SK-MEL-5 (cell line): ENCODE results near the gene MLLT10. TPM values are rescaled to one million over a fixed set of nuclear protein-coding genes. Genes with fewer than 3 reads are reported as not detected.

Source experiments
- DNase-seq: peaks from one replicate; pipeline ENCODE4 v3.0.0-alpha.2; 2016; ENCODE audit warnings: low read depth, low spot score
- in situ Hi-C: cut with HindIII; loops from 2 replicates; pipeline ENCODE4 v1.10.0; 2016; ENCODE audit warnings: low sequenced_read_pairs, high pct_unique_total_duplicates, low pct_unique_long_range_greater_than_20kb
- total RNA-seq: library from RNA; depleted of rRNA; stranded (reverse); fragments of >200 nt; shearing (Covaris generic); gene quantifications from 2 replicates; pipeline ENCODE4 v1.2.3, GENCODE V29; 2014

Gene MLLT10
- total RNA-seq, 1 experiment from 2014 or later, result 24.8 TPM

DNA sequence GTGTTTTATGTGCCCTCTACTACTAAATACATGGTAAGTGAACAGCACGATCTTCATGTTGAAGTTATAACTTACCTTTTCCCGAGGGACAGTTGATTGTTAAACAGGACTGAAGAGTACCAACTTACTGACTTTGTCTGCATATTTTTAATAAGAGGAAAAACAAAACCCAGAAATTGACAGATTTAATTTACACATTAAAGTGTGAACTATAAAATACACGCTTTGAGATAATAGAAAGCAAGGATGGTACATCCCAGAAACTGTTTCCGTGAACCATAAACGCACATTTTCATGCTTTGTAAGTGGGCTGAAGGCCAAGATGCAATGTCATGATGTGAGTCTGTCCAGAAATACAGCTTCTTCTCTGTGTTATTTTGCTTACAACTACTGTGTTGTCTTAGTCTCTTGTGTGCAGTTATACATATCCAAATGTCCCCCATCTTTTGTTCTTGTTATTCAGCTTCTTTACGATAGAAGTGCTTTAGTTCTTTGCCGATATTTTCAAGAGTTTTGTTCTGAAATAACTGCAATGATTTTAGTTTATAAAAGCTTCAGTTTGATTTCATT, 190.1 kb downstream of the MLLT10 start:
- in situ Hi-C loops, result no loop called here
- DNase-seq, result peak; percentile 48

- peak; percentile 99 for DNase-seq
- in situ Hi-C loops, result no loop called here
Measured at GRCh38 chr10:21724687-21725367, 190.8 kb downstream of the MLLT10 start.

DNA sequence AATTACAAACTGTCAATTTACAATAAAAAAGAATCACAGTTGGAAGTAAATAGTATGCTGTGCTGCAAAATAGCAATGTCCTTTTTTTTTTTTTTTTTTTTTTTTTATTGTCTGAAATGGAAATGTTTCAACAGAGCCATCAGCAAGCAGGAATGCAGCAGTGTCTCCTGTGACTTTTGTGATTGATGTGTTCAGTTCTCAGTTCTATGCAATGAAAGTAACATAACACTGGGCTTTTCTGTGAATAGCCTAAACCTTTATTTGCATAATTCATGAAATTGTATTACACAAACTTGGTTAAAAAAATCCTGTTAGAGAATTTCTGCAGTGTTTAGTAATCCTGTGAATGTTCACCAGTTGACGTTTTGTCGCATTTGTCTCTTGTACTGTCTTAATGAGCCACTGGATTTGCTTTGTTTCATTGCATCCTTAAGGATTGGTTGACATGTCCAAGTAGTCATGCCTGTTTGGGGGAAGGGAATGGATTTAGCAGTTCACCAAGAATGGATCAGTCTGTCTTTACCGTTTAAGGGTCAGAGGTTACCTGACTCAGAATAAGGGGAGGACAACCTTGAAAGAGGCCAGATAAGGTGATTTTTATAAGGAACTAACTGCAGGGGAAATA, 192.7 kb downstream of the MLLT10 start:
- no peak for DNase-seq
- in situ Hi-C loops, result no loop called here

DNA sequence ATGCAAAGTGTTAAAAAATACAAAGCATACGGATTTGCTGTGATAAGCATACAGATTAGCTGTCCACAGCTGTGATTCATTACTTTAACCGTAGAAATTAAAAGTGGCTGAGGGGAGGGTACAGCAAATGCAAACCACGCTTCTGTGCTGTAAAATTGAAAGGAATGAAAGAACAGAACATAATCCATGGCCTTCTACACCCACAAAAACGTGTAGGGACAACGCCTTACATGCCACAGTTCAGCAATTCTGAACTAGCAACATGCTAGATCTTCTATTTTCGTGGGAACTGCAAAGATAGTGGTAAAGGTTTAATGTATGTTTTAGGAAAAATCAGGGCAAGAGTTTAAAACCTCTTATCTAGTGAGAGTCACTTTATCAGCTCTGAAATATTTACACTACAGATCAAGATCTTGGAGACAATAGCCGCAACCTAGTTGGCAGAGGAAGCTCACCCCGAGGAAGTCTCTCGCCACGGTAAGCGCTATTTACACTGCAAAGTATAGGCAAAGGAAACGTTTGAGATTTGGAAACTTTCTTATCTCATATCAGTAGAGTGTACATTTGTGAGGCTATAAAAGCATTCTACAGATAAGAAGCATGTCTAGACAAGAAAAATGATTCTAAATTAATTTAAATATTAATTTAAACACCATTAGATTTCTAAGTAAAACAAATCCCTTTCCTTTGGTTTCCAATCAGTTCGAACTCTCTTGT, 193.6 kb downstream of the MLLT10 start:
- in situ Hi-C loops, result no loop called here

DNA sequence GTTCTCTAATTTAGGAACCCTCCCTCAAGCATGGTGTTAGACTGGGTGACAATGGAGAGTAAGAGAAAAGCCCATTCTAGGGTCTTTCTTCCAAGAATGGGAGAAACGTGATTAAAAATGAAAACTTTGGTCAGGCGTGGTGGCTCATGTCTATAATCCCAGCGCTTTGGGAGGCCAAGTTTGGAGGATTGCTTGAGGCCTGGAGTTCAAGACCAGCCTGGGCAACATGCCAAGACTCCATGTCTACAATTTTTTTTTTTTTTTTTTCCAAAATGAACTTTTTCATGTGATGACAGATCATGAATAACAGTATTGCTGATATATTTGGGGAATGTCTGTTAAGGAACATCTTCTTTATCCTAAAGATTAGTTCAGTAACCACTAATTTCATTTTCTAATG, 194.6 kb downstream of the MLLT10 start:
- in situ Hi-C loops, result no loop called here
- no peak for DNase-seq

More for the DNA sequence above, 193.6 kb downstream of the MLLT10 start:
- no peak for DNase-seq

- DNase-seq, result peak; percentile 77
- in situ Hi-C loops, result no loop called here
Measured at GRCh38 chr10:21732067-21732772, 198.2 kb downstream of the MLLT10 start.

DNA sequence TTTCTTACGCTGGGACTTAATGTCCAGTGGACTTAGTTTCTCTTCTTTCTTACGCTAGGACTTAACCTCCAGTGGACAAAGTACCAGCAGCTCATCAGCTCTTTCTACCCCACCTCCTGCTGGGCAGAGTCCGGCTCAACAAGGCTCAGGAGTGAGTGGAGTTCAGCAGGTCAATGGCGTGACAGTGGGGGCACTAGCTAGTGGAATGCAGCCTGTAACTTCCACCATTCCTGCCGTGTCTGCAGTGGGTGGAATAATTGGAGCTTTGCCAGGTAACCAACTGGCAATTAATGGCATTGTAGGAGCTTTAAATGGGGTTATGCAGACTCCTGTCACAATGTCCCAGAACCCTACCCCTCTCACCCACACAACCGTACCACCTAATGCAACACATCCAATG, 199.7 kb downstream of the MLLT10 start:
- in situ Hi-C loops, result no loop called here
- no peak for DNase-seq

DNA sequence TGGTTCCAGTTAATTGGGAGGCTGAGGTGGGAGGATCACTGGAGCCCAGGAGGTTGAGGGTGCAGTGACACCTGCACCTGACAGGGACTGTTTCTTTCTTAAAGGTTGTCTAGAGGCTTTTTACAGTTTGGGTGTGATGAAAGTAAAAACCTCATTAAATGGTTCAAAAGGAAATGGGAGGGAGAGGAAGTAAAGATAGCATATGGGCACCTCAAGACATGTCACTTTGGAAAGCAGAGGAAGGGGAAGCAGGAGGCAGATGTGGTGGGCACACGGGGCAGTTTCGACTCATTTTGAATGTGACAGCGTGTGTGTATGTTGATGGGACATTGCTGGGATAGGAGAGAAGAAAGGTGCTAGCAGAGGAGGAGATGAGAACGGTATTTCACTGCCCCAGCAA, 203.1 kb downstream of the MLLT10 start:
- no peak for DNase-seq
- in situ Hi-C loops, result no loop called here

GRCh38 chr10:21740989-21741388, 207.0 kb downstream of the MLLT10 start:
- DNase-seq, result no peak
- in situ Hi-C loops, result no loop called here

DNA sequence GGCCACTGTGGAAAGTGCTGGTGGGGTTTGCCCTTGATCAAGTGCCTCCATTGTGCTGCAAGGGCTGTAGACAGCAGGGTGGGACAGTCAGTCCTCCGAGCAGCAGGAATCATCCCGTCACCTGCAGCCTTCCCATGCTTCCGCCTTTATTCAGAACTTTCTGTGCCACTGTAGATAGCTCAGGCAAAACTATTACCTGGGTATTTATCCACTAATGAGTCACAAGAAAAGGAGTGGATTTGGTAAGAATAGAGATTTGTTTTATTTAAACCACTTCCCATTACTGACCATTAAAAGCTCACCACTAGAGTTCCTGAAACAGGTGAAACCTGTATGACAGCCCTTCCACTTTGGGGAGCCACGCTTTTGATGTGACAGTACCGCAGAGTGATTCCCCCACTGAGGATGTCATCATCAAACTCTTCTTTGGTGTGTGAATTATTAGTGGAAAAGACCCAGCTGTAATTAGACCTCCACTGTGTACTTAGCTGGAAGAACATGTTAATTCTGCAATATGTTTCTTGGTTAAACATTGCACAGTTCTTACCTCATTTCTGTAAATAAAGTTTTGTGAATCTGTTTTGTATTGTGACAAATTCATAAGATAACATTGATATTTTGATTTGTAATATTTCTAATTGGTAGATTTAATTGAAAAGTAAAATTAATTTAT, 208.8 kb downstream of the MLLT10 start:
- in situ Hi-C loops, result no loop called here
- no peak for DNase-seq

- DNase-seq, result no peak
- in situ Hi-C loops, result no loop called here
Measured at GRCh38 chr10:21744223-21744622, 210.2 kb downstream of the MLLT10 start.

DNA sequence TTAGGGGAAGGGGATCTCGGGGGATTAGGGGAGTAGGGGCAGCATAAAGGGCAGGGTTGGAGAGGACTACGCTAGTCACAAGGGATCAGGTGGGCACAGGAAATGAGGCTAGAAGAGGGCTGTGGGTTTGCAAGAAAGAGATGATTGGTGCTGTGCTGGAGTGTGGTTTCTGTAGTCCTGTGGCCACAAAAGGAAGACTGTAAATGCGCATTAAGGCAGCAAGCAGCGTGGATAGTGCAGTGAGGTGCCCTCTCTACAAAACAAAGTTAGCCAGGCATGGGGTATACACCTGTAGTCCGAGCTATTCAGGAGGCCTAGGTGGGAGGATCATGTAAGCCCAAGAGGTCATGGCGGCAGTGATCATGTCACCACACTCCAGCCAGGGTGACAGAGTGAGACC, 212.1 kb downstream of the MLLT10 start:
- in situ Hi-C loops, result no loop called here
- DNase-seq, result no peak

- no peak for DNase-seq
- in situ Hi-C loops, result no loop called here
Measured at GRCh38 chr10:21747809-21748208, 213.8 kb downstream of the MLLT10 start.

- no peak for DNase-seq
- in situ Hi-C loops, result no loop called here
Measured at GRCh38 chr10:21749788-21750187, 215.8 kb downstream of the MLLT10 start.

DNA sequence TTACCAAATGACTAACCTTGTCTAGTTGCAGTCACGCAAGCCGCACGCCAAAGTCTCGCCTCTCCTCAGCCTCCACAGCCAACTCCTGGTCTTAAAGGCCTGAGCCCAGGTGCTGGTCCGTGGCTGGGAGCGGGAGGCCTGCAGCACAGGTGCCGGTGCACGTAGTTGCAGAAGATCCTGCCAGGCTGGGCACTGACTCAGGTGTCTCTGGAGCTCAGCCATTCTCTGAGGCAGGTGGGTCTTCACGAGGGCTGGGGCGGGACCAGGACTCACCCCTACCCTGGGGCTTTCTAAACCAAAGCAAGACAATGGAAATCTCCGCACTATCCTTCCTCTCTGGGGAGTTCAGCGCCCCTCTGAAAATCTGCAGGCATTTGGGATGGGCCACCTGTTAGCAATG, 216.4 kb downstream of the MLLT10 start:
- in situ Hi-C loops, result no loop called here
- no peak for DNase-seq

DNA sequence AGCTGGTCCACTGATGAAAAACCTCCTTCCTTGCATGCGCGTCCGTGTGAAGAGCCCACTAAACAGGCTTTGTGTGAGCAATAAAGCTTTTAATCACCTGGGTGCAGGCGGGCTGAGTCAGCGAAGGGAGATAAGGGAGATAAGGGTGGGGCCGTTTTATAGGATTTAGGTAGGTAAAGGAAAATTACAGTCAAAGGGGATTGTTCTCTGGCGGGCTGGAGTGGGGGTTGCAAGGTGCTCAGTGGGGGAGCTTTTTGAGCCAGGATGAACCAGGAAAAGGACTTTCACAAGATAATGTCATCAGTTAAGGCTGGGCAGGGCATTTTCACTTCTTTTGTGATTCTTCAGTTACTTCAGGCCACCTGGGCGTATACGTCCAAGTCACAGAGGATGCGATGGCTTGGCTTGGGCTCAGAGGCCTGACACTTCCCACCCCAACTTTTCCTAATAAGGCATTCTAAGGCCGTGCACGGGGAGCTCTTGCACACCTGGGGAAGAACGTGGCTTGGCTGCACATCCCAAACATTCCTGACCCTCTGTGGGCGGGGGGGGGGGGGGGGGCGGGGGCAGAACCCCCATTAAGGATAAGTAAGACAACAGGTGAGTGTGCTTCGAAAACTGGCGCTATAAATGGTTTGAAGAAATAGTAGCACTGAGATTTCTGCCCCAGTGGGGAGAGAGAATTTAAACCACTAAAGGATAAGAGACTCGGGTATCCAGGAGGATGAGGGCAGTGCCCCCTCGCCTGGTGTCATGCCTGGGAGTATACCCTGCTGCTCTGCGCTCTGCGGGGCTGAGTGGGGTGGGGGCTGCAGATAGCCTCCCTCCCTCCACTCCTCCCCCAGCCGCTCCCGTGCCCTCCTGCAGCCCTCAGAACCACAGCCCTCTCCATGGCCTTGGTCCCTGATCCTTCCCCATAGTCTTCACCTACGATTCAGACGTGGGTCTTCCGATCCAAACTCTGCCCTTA, 217.6 kb downstream of the MLLT10 start:
- DNase-seq, result no peak
- in situ Hi-C loops, result no loop called here
